Neuronal stem cell (in vitro differentiated cells): ENCODE data around the gene ODF4.

ENCODE experiments used
- DNase-seq: peaks from one replicate; pipeline ENCODE4 v3.0.0-alpha.2; 2013; ENCODE audit warnings: low spot score
- H2AFZ ChIP-seq: one replicate; pipeline ENCODE4 v1.6.1; 2013; ENCODE audit warnings: mild to moderate bottlenecking, low read length, inconsistent platforms
- H2AK5ac ChIP-seq: 2 replicates; pipeline ENCODE4 v1.6.1; 2013; ENCODE audit warnings: low read depth, mild to moderate bottlenecking, inconsistent platforms, low read length, moderate library complexity, mixed read lengths
- H2BK120ac ChIP-seq: 2 replicates; pipeline ENCODE4 v1.6.1; 2013; ENCODE audit warnings: low read depth, mild to moderate bottlenecking, inconsistent platforms, low read length, moderate library complexity, mixed read lengths
- H2BK12ac ChIP-seq: one replicate; pipeline ENCODE4 v1.6.1; 2013; ENCODE audit warnings: low read length, inconsistent platforms
- H2BK15ac ChIP-seq: 2 replicates; pipeline ENCODE4 v1.6.1; 2013; ENCODE audit warnings: mild to moderate bottlenecking, low read length, inconsistent platforms, mixed read lengths
- H2BK5ac ChIP-seq: one replicate; pipeline ENCODE4 v1.6.1; 2013; ENCODE audit warnings: inconsistent platforms, mild to moderate bottlenecking, low read length, moderate library complexity
- H3K14ac ChIP-seq: one replicate; pipeline ENCODE4 v1.6.1; 2013; ENCODE audit warnings: low read length, inconsistent platforms
- H3K18ac ChIP-seq: 2 replicates; pipeline ENCODE4 v1.6.1; 2013; ENCODE audit warnings: low read length, inconsistent platforms
- H3K23ac ChIP-seq: 2 replicates; pipeline ENCODE4 v1.6.1; 2013; ENCODE audit warnings: low read depth, mild to moderate bottlenecking, mixed read lengths, low read length, inconsistent platforms; ENCODE audit not compliant: poor library complexity
- H3K27ac ChIP-seq: replicated peaks from 3 replicates; pipeline ENCODE4 v1.5.1; 2013; ENCODE audit warnings: low read length, inconsistent platforms
- H3K27me3 ChIP-seq, 3 experiments: 2 replicates each; pipeline ENCODE4 v1.6.1; 2013; ENCODE audit warnings: low read length in 3 of 3, mild to moderate bottlenecking in 2 of 3, inconsistent platforms in 1 of 3, low read depth in 1 of 3, mixed read lengths in 1 of 3, moderate library complexity in 1 of 3; ENCODE audit not compliant: control insufficient read depth in 3 of 3, insufficient read depth in 3 of 3
- H3K36me3 ChIP-seq, 2 donors: replicated peaks in 1 of 2; 2 replicates each; pipeline ENCODE4 v1.6.1; 2013; ENCODE audit warnings: low read length in 2 of 2; ENCODE audit not compliant: control insufficient read depth in 2 of 2, insufficient read depth in 2 of 2
- H3K4ac ChIP-seq: 2 replicates; pipeline ENCODE4 v1.6.1; 2013; ENCODE audit warnings: inconsistent platforms, mild to moderate bottlenecking, low read length, moderate library complexity
- H3K4me1 ChIP-seq, 2 donors: 1 replicate in 1 of 2; 2 replicates in 1 of 2; pipeline ENCODE4 v1.6.1; 2013; ENCODE audit warnings: low read length in 2 of 2, low read depth in 1 of 2; ENCODE audit not compliant: control insufficient read depth in 2 of 2, insufficient read depth in 1 of 2
- H3K4me2 ChIP-seq: one replicate; pipeline ENCODE4 v1.6.1; 2013; ENCODE audit warnings: mild to moderate bottlenecking, low read length, inconsistent platforms; ENCODE audit not compliant: insufficient read depth, poor library complexity, severe bottlenecking
- H3K4me3 ChIP-seq, 2 donors: 2 replicates each; pipeline ENCODE4 v1.5.1; 2013; ENCODE audit warnings: low read length in 2 of 2, mild to moderate bottlenecking in 2 of 2, inconsistent platforms in 1 of 2, moderate library complexity in 1 of 2
- H3K79me1 ChIP-seq: one replicate; pipeline ENCODE4 v1.6.1; 2013; ENCODE audit warnings: low read depth, mild to moderate bottlenecking, inconsistent platforms, low read length, moderate library complexity
- H3K9ac ChIP-seq: one replicate; pipeline ENCODE4 v1.6.1; 2013; ENCODE audit warnings: mild to moderate bottlenecking, low read depth, low read length, inconsistent platforms; ENCODE audit not compliant: poor library complexity
- H3K9me3 ChIP-seq, 2 donors: replicated peaks in 1 of 2; 2 replicates each; pipeline versions ENCODE3 to v1.6.1; 2013; ENCODE audit warnings: low read length in 2 of 2, mild to moderate bottlenecking in 2 of 2, inconsistent platforms in 1 of 2, low read depth in 1 of 2, mixed read lengths in 1 of 2, moderate library complexity in 1 of 2; ENCODE audit not compliant: control insufficient read depth in 2 of 2, insufficient read depth in 1 of 2
- H4K8ac ChIP-seq: one replicate; pipeline ENCODE4 v1.6.1; 2013; ENCODE audit warnings: low read depth, mild to moderate bottlenecking, inconsistent platforms, low read length, moderate library complexity
- H4K91ac ChIP-seq: one replicate; pipeline ENCODE4 v1.6.1; 2013; ENCODE audit warnings: low read length, low read depth, mild to moderate bottlenecking, inconsistent platforms; ENCODE audit not compliant: poor library complexity
- whole genome bisulfite sequencing, 2 donors: extraction: QIAGEN DNeasy Blood & Tissue Kit; methylation state at CpG; one replicate each; pipeline ENCODE4 v1.1.7; 2013; ENCODE audit warnings: missing lambda C conversion rate in 2 of 2, mixed read lengths in 1 of 2; ENCODE audit not compliant: insufficient read length in 2 of 2, insufficient replicate concordance in 1 of 2; ENCODE audit errors: extremely low coverage in 2 of 2; 5-methylcytosine and 5-hydroxymethylcytosine counted together

The ODF4 gene

DNA sequence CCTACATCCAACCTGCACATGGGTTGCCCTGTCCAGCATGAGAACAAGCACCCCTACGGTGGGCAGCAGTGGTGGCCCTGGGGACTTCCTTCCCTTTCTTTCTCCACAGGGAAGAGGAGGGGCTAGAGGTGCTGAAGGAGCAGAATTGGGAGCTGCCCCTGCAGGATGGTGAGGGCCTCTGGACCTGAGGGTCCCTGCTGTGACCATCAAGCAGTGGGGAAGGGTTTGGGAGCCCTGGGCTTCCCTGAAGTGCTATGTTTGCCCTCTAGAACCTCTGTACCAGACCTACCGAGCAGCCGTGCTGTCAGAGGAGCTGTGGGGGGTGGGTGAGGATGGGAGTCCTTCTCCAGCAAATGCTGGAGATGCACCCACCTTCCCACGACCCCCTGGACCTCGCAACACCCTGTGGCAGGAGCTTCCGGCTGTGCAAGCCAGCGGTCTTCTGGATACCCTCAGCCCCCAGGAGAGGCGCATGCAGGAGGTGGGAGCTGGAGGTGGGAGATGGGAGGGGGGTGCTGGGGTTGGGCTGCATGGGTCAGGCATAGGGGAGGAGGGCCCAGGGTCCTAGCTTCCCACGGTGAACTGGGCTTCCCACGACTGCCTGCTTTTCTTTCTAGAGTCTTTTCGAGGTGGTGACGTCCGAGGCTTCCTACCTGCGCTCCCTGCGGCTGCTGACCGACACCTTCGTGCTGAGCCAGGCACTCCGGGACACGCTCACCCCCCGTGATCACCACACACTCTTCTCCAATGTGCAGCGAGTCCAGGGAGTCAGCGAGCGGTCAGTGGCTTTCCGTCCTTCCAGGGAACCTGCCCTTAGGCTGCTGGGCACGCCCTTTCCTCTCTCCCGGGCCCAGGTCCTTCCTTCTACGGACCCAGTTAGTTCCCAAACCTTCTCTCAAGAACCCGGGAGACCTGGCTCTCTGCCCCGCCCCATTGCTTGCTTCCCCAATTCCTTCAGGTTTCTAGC is 24.6 kb upstream of the ODF4 start:
- Histone ChIP-seq H3K4me2 (peak overlapping the region; percentile 85), H3K9me3 (no peaks in the 10 kb centered on the region), H3K18ac (peak overlapping the region; percentile 79), H3K36me3 (no peaks in the 10 kb centered on the region), H3K4ac (no peak overlapping the region), H3K79me1 (no peaks in the 10 kb centered on the region), H2BK5ac (peak overlapping the region; percentile 71), H3K27me3 (peaks cover 5 to 88% (median 24%) of the 10 kb centered on the region in 3 experiments), H3K4me3 (peak overlapping the region; percentile 5 to 72), H2BK12ac (no peak overlapping the region), H3K4me1 (peaks cover 6 to 18% of the 10 kb centered on the region in 2 donors), H4K8ac (no peak overlapping the region), H2BK120ac (peak overlapping the region; percentile 83), H4K91ac (no peak overlapping the region), H2AFZ (peak overlapping the region; percentile 83), H2BK15ac (peak overlapping the region; percentile 56), H3K27ac (no peak overlapping the region), H3K14ac (peak overlapping the region; percentile 86), H3K23ac (peak overlapping the region; percentile 90), H2AK5ac (peak overlapping the region; percentile 53), H3K9ac (peak overlapping the region; percentile 74)
- no CpG with 5 or more reads among the region's 29 CpGs for WGBS, 2 donors
- no peak for DNase-seq

DNA sequence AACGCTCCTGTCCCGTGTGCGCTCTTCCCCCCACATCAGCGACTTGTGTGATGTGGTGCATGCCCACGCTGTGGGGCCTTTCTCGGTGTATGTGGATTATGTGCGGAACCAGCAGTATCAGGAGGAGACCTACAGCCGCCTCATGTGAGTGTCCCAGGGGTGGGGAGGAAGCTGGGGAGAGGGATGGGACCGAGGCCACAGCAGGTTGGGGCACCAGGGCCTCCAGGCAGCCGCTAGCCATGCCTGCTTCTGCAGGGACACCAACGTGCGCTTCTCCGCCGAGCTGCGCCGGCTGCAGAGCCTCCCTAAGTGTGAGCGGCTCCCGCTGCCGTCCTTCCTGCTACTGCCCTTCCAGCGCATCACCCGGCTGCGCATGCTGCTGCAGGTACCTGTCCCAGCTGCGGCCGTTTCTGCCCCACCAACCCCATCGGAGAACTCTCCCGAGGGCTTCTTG is 23.8 kb upstream of the ODF4 start:
- Histone ChIP-seq H2BK5ac (peak overlapping the region; percentile 71), H2BK12ac (no peak overlapping the region), H3K14ac (peak overlapping the region; percentile 86), H3K4me1 (peaks cover 6 to 18% of the 10 kb centered on the region in 2 donors), H3K18ac (peak overlapping the region; percentile 79), H2AFZ (peak overlapping the region; percentile 83), H2BK15ac (no peak overlapping the region), H4K8ac (no peak overlapping the region), H4K91ac (no peak overlapping the region), H3K9me3 (no peaks in the 10 kb centered on the region), H3K27ac (no peak overlapping the region), H3K4me2 (peak overlapping the region; percentile 85), H3K27me3 (peaks cover 5 to 86% (median 24%) of the 10 kb centered on the region in 3 experiments), H3K36me3 (no peaks in the 10 kb centered on the region), H2AK5ac (peak overlapping the region; percentile 3), H3K79me1 (no peaks in the 10 kb centered on the region), H3K23ac (peak overlapping the region; percentile 90), H3K4me3 (peak overlapping the region in 1 of 2 donors; percentile 72), H2BK120ac (peak overlapping the region; percentile 83), H3K4ac (no peak overlapping the region), H3K9ac (no peak overlapping the region)
- WGBS, 2 donors, result no CpG with 5 or more reads among the region's 26 CpGs
- no peak for DNase-seq

DNA sequence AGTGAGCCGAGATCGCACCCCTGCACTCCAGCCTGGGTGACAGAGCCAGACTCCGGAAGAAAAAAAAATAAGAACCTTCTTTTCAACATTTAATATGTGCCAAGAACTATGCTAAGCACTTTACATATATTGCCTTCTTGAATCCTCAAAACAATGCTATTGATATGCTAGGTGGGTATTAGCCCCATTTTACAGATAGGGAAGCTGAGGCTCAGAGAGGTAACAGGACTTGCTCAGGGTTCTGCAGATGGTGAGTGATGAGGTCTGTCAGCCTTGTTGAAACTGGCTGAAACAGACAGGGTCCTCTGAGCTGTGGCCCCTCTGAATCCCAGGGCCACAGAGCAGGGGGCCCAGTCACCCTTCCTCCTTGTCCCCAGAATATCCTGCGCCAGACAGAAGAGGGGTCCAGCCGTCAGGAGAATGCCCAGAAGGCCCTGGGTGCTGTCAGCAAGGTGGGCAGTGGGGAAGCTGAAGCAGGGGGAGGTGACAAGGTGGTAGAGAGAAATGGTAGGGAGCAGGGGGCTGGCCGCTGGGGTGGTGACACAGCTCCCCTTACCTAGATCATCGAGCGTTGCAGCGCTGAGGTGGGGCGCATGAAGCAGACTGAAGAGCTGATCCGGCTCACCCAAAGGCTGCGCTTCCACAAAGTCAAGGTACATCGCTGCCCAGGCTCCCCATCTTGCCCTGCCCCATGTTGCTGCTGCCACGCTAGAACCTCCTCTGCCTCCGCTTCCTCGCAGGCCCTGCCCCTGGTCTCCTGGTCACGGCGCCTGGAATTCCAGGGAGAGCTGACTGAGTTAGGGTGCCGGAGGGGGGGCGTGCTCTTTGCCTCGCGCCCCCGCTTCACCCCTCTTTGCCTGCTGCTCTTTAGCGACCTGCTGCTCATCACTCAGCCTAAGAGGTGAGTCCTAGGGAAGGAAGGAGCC is 21.4 kb upstream of the ODF4 start:
- H2AK5ac ChIP-seq, result peak overlapping the region; percentile 63
- no peak overlapping the region for H3K4me3 ChIP-seq
- no peak for DNase-seq
- no peak overlapping the region for H4K8ac ChIP-seq
- H3K9ac ChIP-seq, result no peak overlapping the region
- H3K79me1 ChIP-seq, result no peaks in the 10 kb centered on the region
- peak overlapping the region; percentile 9 for H3K14ac ChIP-seq
- no peak overlapping the region for H2BK5ac ChIP-seq
- H3K4me2 ChIP-seq, result no peak overlapping the region
- no peak overlapping the region for H3K4ac ChIP-seq
- no peaks in the 10 kb centered on the region for H3K9me3 ChIP-seq
- H2BK120ac ChIP-seq, result no peak overlapping the region
- peak overlapping the region; percentile 52 for H3K23ac ChIP-seq
- no peak overlapping the region for H2BK12ac ChIP-seq
- H3K18ac ChIP-seq, result no peak overlapping the region
- no peak overlapping the region for H2AFZ ChIP-seq
- peaks cover 5 to 76% (median 24%) of the 10 kb centered on the region in 3 experiments for H3K27me3 ChIP-seq
- peaks cover 6 to 18% of the 10 kb centered on the region in 2 donors for H3K4me1 ChIP-seq
- H4K91ac ChIP-seq, result peak overlapping the region; percentile 8
- no peak overlapping the region for H2BK15ac ChIP-seq
- no peak overlapping the region for H3K27ac ChIP-seq
- no peaks in the 10 kb centered on the region for H3K36me3 ChIP-seq
- WGBS, 2 donors, result no CpG with 5 or more reads among the region's 24 CpGs
